ENCODE data around the gene TMEM88. TPM values are rescaled to one million over a fixed set of nuclear protein-coding genes. Genes with fewer than 3 reads are reported as not detected.

Gene TMEM88
- polyA plus RNA-seq, 1 donor, result 18.3 TPM

GRCh38 chr17:7831233-7831632, 23.6 kb upstream of the TMEM88 start:
- DNase-seq, result no peak

- no peak for DNase-seq
Measured at GRCh38 chr17:7832431-7832830, 22.4 kb upstream of the TMEM88 start.

- DNase-seq, result no peak
Measured at GRCh38 chr17:7833011-7833794, 21.7 kb upstream of the TMEM88 start.

- DNase-seq, result peak; percentile 91
Measured at GRCh38 chr17:7833795-7834541, 20.9 kb upstream of the TMEM88 start, which contains the start of gene KDM6B. TSS of gene KDM6B (plus strand) at chr17:7834217. CDS start at chr17:7845555, 11,338 bp downstream.

GRCh38 chr17:7834542-7834956, 20.3 kb upstream of the TMEM88 start:
- peak; percentile 13 for DNase-seq

- peak; percentile 98 for DNase-seq
Measured at GRCh38 chr17:7834957-7835813, 19.7 kb upstream of the TMEM88 start.

- DNase-seq, result peak; percentile 67
Measured at GRCh38 chr17:7835814-7836595, 18.9 kb upstream of the TMEM88 start.

- DNase-seq, result peak; percentile 96
Measured at GRCh38 chr17:7836596-7837407, 18.1 kb upstream of the TMEM88 start.

- DNase-seq, result no peak
Measured at GRCh38 chr17:7837408-7838088, 17.3 kb upstream of the TMEM88 start.

GRCh38 chr17:7838090-7839075, 16.5 kb upstream of the TMEM88 start:
- peak; percentile 61 for DNase-seq

GRCh38 chr17:7839190-7839875, 15.5 kb upstream of the TMEM88 start:
- DNase-seq, result no peak

GRCh38 chr17:7839876-7840261, 15.0 kb upstream of the TMEM88 start:
- DNase-seq, result no peak

- no peak for DNase-seq
Measured at GRCh38 chr17:7840441-7840840, 14.4 kb upstream of the TMEM88 start.

GRCh38 chr17:7840875-7841274, 14.0 kb upstream of the TMEM88 start:
- no peak for DNase-seq

GRCh38 chr17:7841396-7841914, 13.4 kb upstream of the TMEM88 start:
- DNase-seq, result peak; percentile 53

- peak; percentile 91 for DNase-seq
Measured at GRCh38 chr17:7841915-7842379, 12.9 kb upstream of the TMEM88 start.

- DNase-seq, result peak; percentile 41
Measured at GRCh38 chr17:7842380-7843256, 12.2 kb upstream of the TMEM88 start.
